ENCODE results near the gene UBXN11. TPM values are rescaled to one million over a fixed set of nuclear protein-coding genes. Genes with fewer than 3 reads are reported as not detected.

The UBXN11 gene
- total RNA-seq, 1 donor from 2014 or later: 4.5 TPM

GRCh38 chr1:26287033-26287711, 19.3 kb downstream of the UBXN11 start:
- peak; percentile 79 for DNase-seq (ENCODE audit: low read depth)

- no peak for DNase-seq (ENCODE audit: low read depth)
Observed at GRCh38 chr1:26286064-26286416, 20.4 kb downstream of the UBXN11 start.

- DNase-seq (ENCODE audit: low read depth): peak; percentile 53
Observed at GRCh38 chr1:26285366-26286063, 20.9 kb downstream of the UBXN11 start.

DNA sequence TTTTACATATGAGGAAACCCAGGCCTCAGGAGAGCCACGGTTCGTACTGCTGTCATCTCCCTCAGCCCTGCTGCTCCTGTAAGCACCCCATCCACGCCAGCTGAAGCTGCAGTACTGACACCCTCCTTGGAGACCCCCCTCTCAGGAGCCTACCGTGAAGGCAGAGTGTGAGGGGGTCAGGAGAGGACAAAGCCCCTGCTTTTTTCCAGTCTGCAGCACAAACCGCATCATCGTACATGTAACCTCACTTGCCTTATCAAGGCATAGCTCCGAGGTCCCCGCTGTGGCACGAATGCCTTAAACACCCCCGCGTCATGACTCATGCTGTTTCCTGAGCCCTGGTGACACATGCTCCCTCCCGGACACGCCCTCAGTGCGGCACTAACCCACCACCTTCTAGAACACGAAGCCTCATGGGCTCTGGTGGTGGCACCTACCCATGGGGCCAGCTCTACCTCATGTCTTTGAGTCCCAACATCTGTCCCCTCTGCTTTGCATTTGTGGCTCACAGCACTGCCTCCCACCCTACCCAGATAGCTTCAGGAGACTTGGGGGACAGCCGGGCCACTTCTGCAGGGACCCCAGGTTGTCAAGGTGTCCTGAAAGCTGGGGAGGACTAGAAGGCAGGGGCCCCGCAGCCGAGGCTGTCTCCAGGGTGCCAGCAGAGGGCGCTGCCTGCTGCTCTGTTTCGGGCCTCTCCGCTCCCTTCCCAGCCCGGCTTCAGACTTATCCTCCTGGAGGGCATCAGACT, 21.7 kb downstream of the UBXN11 start:
- DNase-seq (ENCODE audit: low read depth): peak; percentile 95

- peak; percentile 2 for DNase-seq (ENCODE audit: low read depth)
Observed at GRCh38 chr1:26283871-26284596, 22.4 kb downstream of the UBXN11 start.

DNA sequence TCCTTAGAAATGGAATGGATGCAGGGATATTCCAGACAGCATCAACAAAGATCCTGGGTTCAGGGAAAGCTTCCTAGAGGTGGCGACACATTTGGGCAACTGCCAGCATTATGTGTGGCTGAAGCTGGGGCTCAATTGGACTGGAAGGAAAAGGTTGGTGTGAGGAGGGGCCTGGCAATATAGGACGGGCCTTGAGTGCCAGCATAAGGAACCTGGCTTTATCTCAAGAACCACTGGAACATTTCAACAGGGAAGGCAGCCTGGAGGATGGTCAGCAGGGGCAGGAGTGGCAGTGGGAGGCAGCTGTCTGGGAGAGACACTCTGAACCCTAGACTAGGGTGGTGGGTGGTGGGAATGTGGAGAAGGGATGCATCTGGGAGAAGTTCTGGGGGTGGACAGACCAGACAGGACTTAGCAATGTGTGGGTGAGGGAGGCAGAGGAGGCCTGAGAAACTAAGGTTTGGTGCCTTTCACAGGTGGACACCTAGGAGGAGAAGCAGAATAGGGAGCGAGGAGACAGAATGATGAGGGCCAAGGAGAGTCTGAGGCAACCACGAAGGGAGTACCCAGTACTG, 23.1 kb downstream of the UBXN11 start:
- peak; percentile 15 for DNase-seq (ENCODE audit: low read depth)

GRCh38 chr1:26282401-26282918, 24.0 kb downstream of the UBXN11 start:
- DNase-seq (ENCODE audit: low read depth): no peak

- DNase-seq (ENCODE audit: low read depth): peak; percentile 62
Observed at GRCh38 chr1:26281971-26282370, 24.5 kb downstream of the UBXN11 start.

DNA sequence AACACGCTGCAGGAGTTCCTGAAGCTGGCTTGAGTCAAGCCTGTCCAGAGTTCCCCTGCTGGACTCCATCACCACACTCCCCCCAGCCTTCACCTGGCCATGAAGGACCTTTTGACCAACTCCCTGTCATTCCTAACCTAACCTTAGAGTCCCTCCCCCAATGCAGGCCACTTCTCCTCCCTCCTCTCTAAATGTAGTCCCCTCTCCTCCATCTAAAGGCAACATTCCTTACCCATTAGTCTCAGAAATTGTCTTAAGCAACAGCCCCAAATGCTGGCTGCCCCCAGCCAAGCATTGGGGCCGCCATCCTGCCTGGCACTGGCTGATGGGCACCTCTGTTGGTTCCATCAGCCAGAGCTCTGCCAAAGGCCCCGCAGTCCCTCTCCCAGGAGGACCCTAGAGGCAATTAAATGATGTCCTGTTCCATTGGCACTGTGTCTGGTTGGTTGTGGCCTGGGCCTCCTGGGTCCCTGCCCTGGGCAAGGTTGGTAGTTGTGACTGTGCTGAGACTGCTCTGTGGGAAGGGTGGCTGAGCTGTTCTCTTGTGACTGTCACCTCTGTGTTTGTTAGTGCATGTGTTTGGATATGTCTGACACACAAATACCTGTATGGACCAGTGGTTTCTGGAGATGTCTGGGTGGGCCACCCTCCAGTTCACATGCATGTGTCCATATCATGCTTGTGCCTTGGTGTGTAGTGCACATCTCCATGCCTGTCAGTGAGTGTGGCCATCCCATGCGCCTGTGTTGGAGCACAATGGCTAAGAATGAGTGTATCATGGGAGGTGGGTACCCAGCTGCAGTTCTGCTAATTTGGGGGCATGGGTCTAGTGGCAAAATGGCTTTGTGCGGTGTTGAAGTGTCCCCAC, 25.1 kb downstream of the UBXN11 start:
- DNase-seq (ENCODE audit: low read depth): peak; percentile 7

DNA sequence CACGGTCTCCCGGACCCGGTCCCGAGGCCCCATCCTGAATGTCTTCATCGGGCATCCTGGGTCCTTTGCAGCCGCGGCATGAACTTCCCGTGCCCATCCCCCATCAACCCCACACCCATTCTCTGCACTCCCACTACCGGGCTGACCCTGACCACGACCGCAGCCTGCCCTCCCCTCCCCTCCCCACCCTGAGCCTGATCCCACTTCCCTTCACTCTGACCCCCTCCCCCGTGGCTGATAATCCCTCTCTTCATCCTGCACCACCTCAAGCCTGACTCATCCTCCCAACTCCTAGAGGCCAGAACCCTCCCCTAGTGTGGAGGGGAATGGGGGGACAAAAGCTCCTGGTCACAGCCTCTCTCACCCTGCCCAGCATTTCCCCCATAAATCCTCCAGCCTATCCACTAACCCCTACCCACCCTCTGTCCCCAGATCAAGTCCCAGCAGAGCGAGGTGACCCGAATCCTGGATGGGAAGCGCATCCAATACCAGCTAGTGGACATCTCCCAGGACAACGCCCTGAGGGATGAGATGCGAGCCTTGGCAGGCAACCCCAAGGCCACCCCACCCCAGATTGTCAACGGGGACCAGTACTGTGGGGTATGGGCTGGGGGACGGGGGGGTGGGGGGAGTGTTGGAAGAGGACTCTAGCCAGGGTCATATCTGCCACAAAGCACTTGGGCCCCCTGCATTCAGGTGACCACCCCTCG, 25.9 kb downstream of the UBXN11 start:
- peak; percentile 57 for DNase-seq (ENCODE audit: low read depth)

GRCh38 chr1:26279456-26280332, 26.7 kb downstream of the UBXN11 start, which contains the start of gene SH3BGRL3:
TSS of gene SH3BGRL3 (plus strand) at chr1:26280086. CDS start at chr1:26280156, 70 bp downstream.
- DNase-seq (ENCODE audit: low read depth): peak; percentile 91

DNA sequence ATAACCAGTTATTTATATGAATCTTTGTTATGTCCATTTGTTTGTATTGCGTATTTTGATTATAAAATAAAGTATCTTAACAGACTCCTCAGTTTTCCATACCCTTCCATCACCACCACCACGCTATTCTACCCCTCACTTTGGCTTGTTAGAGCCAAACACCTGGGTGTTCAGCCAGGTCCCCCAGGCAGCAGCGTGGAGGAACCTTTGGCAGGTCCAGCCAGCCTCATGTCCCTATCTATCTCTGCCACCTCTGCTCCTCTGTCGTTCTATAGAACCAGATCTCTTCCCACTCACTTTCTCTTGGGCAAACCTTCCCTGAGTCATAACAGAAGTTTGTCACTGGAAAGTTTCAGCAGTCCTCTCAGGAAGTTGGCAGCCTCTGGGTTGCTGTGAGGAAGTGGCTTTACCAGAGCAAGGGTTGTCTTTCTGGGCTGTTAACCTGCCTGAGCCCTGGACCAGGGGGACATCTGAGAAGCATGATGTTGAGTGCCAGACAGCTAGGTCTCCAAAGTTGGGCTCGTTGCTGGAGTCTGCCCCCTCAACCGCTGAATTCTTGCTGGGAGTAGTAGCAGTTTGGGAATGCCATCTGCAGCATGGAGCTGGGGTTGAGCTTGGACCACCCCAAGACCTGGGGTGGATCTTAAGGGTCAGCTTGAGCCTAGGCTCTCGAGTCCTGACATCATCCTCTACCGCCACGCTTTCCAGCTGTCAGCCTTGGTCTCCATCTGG, 27.5 kb downstream of the UBXN11 start:
- peak; percentile 53 for DNase-seq (ENCODE audit: low read depth)

GRCh38 chr1:26278303-26278702, 28.1 kb downstream of the UBXN11 start:
- peak; percentile 67 for DNase-seq (ENCODE audit: low read depth)

- peak; percentile 43 for DNase-seq (ENCODE audit: low read depth)
Observed at GRCh38 chr1:26277719-26278118, 28.7 kb downstream of the UBXN11 start.

DNA sequence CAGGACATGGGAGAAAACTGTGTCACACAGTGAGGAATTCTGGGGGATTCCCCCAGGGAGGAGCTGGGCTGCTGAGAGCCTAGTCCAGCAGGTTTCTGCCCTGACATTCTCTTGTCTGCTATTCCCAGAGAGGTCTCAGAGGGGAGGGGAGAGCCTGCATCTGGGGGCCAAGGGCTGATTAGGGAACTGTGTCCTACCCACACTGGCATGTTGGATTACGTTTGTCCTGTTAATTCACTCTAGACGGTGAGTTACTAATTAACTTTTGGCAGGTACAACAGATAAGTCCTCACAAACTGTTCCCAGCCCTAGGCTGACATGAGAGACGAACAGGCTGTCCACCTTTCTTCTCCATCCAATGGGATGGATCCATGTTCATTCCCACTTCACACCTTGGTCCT, 29.2 kb downstream of the UBXN11 start:
- DNase-seq (ENCODE audit: low read depth): no peak

GRCh38 chr1:26276432-26276838, 30.0 kb downstream of the UBXN11 start:
- no peak for DNase-seq (ENCODE audit: low read depth)
